GM10266 (cell line): ENCODE data around the gene KDF1.

Experiments used
- DNase-seq: peaks from one replicate; pipeline ENCODE4 v3.0.0; 2012; ENCODE audit errors: extremely low spot score
- CTCF ChIP-seq: IDR thresholded peaks from 2 replicates; pipeline ENCODE4 v1.5.1; 2012; ENCODE audit warnings: mild to moderate bottlenecking, low read depth; ENCODE audit not compliant: control insufficient read depth, insufficient read depth; ENCODE audit errors: missing control alignments

KDF1 gene

GRCh38 chr1:26922901-26923300, 37.4 kb downstream of the KDF1 start:
- no peak for DNase-seq
- no peak for TF ChIP-seq CTCF

GRCh38 chr1:26922431-26922729, 37.9 kb downstream of the KDF1 start:
- no peak for TF ChIP-seq CTCF
- no peak for DNase-seq

GRCh38 chr1:26921540-26922430, 38.5 kb downstream of the KDF1 start, which contains the start of gene NUDC:
TSS of gene NUDC (plus strand) at chr1:26921743. CDS start at chr1:26921849, 106 bp downstream.
- DNase-seq, result peak; percentile 96
- no peak for TF ChIP-seq CTCF

GRCh38 chr1:26921126-26921539, 39.1 kb downstream of the KDF1 start:
- no peak for TF ChIP-seq CTCF
- DNase-seq, result no peak

GRCh38 chr1:26915204-26915842, 44.9 kb downstream of the KDF1 start:
- no peak for DNase-seq
- TF ChIP-seq CTCF, result no peak

- TF ChIP-seq CTCF, result no peak
- no peak for DNase-seq
Observed at GRCh38 chr1:26913754-26914619, 46.3 kb downstream of the KDF1 start, which contains the start of gene NR0B2. TSS of gene NR0B2 (minus strand) at chr1:26913975. CDS start at chr1:26913940, 35 bp downstream.

- DNase-seq, result no peak
- TF ChIP-seq CTCF, result no peak
Observed at GRCh38 chr1:26913389-26913753, 46.9 kb downstream of the KDF1 start.
